Measurements from ENCODE around the gene PI4K2A. TPM values are rescaled to one million over a fixed set of nuclear protein-coding genes. Genes with fewer than 3 reads are reported as not detected.
A peak's percentile ranks its signal among the peaks of the same experiment; 100 is the strongest.

Gene PI4K2A
- total and polyA plus RNA-seq, 2 donors (not counting 3 experiments of a cell fraction or from before 2014, with no cell fraction given): 20.4 to 24.6 TPM

- BruUV-seq (replicated peaks): no TSS peak
- peak within 1 kb of the TSS; percentile 88 for H2AFZ ChIP-seq (ENCODE audit: low read depth, low read length)
- no peak for TF ChIP-seq POLR2A (IDR thresholded peaks at IDR 0.05; ENCODE audit: low read depth, low read length)
- no peak for TF ChIP-seq MYC (IDR thresholded peaks at IDR 0.05; ENCODE audit: low read depth, low read length)
- TF ChIP-seq GATA2 (IDR thresholded peaks at IDR 0.05; ENCODE audit: insufficient read depth, insufficient read length, low read depth, low read length): no peak
- no peak for TF ChIP-seq CTCF (IDR thresholded peaks at IDR 0.05; ENCODE audit: extremely low read depth in 1 of 2, insufficient read depth in 1 of 2, low read depth in 1 of 2, low read length in 2 of 2)
- TF ChIP-seq EZH2 (IDR thresholded peaks at IDR 0.05; ENCODE audit: borderline replicate concordance, low read depth, low read length, severe bottlenecking): no peak
- no peak for TF ChIP-seq MAX (IDR thresholded peaks at IDR 0.05; ENCODE audit: insufficient read depth, insufficient read length)
- no peak for TF ChIP-seq POLR2AphosphoS5 (IDR thresholded peaks at IDR 0.05; ENCODE audit: insufficient read depth, low read depth, low read length)
- no peak for TF ChIP-seq JUN (IDR thresholded peaks at IDR 0.05; ENCODE audit: borderline replicate concordance, insufficient read depth, insufficient read length, low read depth)
- TF ChIP-seq FOS (IDR thresholded peaks at IDR 0.05; ENCODE audit: borderline replicate concordance, insufficient read depth, low read length): no peak
- H3K9ac ChIP-seq (replicated peaks; ENCODE audit: extremely low read depth, insufficient read depth, low read length): no peak within 1 kb of the TSS
- dilution Hi-C loops (cut with MboI; ENCODE audit: extremely low pct_ligation_motif_present, low sequenced_read_pairs): no loop called here
- POLR2A ChIA-PET: no interaction called here
- H3K27ac ChIP-seq (ENCODE audit: insufficient read depth, low read depth, low read length): no peak within 1 kb of the TSS
- DNase-seq (ENCODE audit: low read depth, low spot score) (peak; percentile 91), FAIRE-seq (peak; percentile 76)
- H3K9me3 ChIP-seq (replicated peaks; ENCODE audit: control insufficient read depth, insufficient read depth, low read length): no peaks in the 10 kb centered on the region
- H4K20me1 ChIP-seq (replicated peaks; ENCODE audit: control insufficient read depth, extremely low read depth, insufficient read depth, low read length): no peaks in the 10 kb centered on the region
- CTCF ChIA-PET: interaction anchor here (0.7 to 1.8 kb wide), 4 partner anchors 14 to 61 kb away, joined by 3 to 12 read pairs (median 4); partner anchors contain the start of gene ANKRD2
- no peaks in the 10 kb centered on the region for H3K36me3 ChIP-seq (ENCODE audit: control insufficient read depth in 2 of 2, extremely low read depth in 1 of 2, insufficient read depth in 2 of 2, low read length in 2 of 2)
- H3K4me1 ChIP-seq (ENCODE audit: control insufficient read depth, extremely low read depth, insufficient read depth, low read length): peaks cover 3% of the 10 kb centered on the region
- intact Hi-C loops (cut with micrococcal nuclease): no loop called here
- peak within 1 kb of the TSS; percentile 71 for H3K4me2 ChIP-seq (ENCODE audit: insufficient read depth, low read length)
- no peaks in the 10 kb centered on the region for H3K9me1 ChIP-seq (replicated peaks; ENCODE audit: control insufficient read depth, extremely low read depth, insufficient read depth, low read length)
- H3K4me3 ChIP-seq (replicated peaks in 1 of 3; ENCODE audit: insufficient read depth in 1 of 3, low read depth in 1 of 3, low read length in 3 of 3): peak within 1 kb of the TSS; percentile 25 to 72 (median 56)
- no peaks in the 10 kb centered on the region for H3K79me2 ChIP-seq (ENCODE audit: control insufficient read depth, insufficient read depth, low read length)
- no peaks in the 10 kb centered on the region for H3K27me3 ChIP-seq (ENCODE audit: control insufficient read depth in 2 of 2, insufficient read depth in 2 of 2, low read length in 2 of 2)
Observed at GRCh38 chr10:97632949-97633884, 7.3 kb upstream of the PI4K2A start, which contains the start of gene MORN4. MORN4 (minus strand) TSS chr10:97633500; CDS start chr10:97619653, 13,847 bp downstream.

Measured in endothelial cell of umbilical vein (primary cell).